PC-9 (cell line): ENCODE measurements around the gene LPCAT1. TPM values are rescaled to one million over a fixed set of nuclear protein-coding genes. Genes with fewer than 3 reads are reported as not detected.

ENCODE experiments used
- BruUV-seq: library from RNA; stranded (reverse); fragments of 400-500 nt; replicated peaks from 2 replicates; lab custom pipeline; 2021; lab: Mats Ljungman, UMichigan
- CTCF ChIA-PET: fragments of 300-600 bp; sonication (Branson Sonifier 250); formaldehyde crosslinking; loops from one replicate; lab custom pipeline; 2022; ENCODE audit warnings: antibody characterized with exemption; lab: Charles Lee
- POLR2A ChIA-PET: fragments of 300-600 bp; sonication (Branson Sonifier 250); formaldehyde crosslinking; loops from one replicate; lab custom pipeline; 2022; ENCODE audit warnings: antibody characterized with exemption; ENCODE audit not compliant: unreplicated experiment; lab: Charles Lee
- DNase-seq, 2 experiments: peaks; one replicate each; pipeline versions ENCODE4 v3.0.0 to v3.0.0-alpha.2; 2015 to 2022; ENCODE audit warnings: mixed read lengths in 1 of 2
- H2AFZ ChIP-seq: fragments of 200-600 bp; sonication (generic); 2 replicates; pipeline ENCODE4 v1.8.1; 2017; ENCODE audit warnings: antibody characterized with exemption
- H3F3A ChIP-seq: fragments of 200-600 bp; sonication (generic); 2 replicates; pipeline ENCODE4 v1.8.1; 2017; ENCODE audit warnings: antibody characterized with exemption, mild to moderate bottlenecking, low read depth; ENCODE audit not compliant: insufficient read depth
- H3K27ac ChIP-seq: fragments of 200-600 bp; sonication (generic); 2 replicates; pipeline ENCODE4 v1.6.1; 2016; ENCODE audit warnings: mixed run types
- H3K27me3 ChIP-seq: fragments of 200-600 bp; sonication (generic); 2 replicates; pipeline ENCODE4 v1.6.1; 2016; ENCODE audit warnings: low read depth, mixed run types; ENCODE audit not compliant: insufficient read depth
- H3K36me3 ChIP-seq: fragments of 200-600 bp; sonication (generic); 2 replicates; pipeline ENCODE4 v1.6.1; 2016; ENCODE audit warnings: low read depth, mixed run types
- H3K4me1 ChIP-seq: fragments of 200-600 bp; sonication (generic); replicated peaks from 2 replicates; pipeline ENCODE4 v1.6.1; 2016; ENCODE audit warnings: mixed run types; ENCODE audit not compliant: insufficient read depth
- H3K4me2 ChIP-seq: fragments of 200-600 bp; sonication (generic); 2 replicates; pipeline ENCODE4 v1.6.1; 2017; ENCODE audit warnings: mixed run types
- H3K4me3 ChIP-seq: fragments of 200-600 bp; sonication (generic); 2 replicates; pipeline ENCODE4 v1.6.1; 2016; ENCODE audit warnings: mixed run types
- H3K79me2 ChIP-seq: fragments of 200-600 bp; sonication (generic); 2 replicates; pipeline ENCODE4 v1.6.1; 2017; ENCODE audit warnings: low read depth, mixed run types
- H3K9me2 ChIP-seq: fragments of 200-600 bp; sonication (generic); 2 replicates; pipeline ENCODE4 v1.8.1; 2017; ENCODE audit warnings: mild to moderate bottlenecking; ENCODE audit not compliant: insufficient read depth
- H3K9me3 ChIP-seq: fragments of 200-600 bp; sonication (generic); 2 replicates; pipeline ENCODE4 v1.8.1; 2016; ENCODE audit warnings: low read depth; ENCODE audit not compliant: insufficient read depth
- H4K20me1 ChIP-seq: fragments of 200-600 bp; sonication (generic); 2 replicates; pipeline ENCODE4 v1.8.1; 2017; ENCODE audit not compliant: insufficient read depth
- CTCF ChIP-seq: fragments of 200-600 bp; sonication (generic); conservative IDR thresholded peaks from 2 replicates; pipeline ENCODE4 v1.6.1; 2017; ENCODE audit warnings: mixed run types, antibody characterized with exemption, mild to moderate bottlenecking, moderate library complexity
- EZH2 ChIP-seq: fragments of 200-600 bp; sonication (generic); IDR thresholded peaks from 2 replicates; pipeline ENCODE4 v1.8.0; 2017; ENCODE audit warnings: antibody characterized with exemption, low read depth
- intact Hi-C: fragments of 100-400 bp; cut with micrococcal nuclease; formaldehyde crosslinking; loops from one replicate; pipeline ENCODE4 v1.10.0; 2022; ENCODE audit not compliant: unreplicated experiment
- total RNA-seq: library from RNA; stranded (reverse); gene quantifications from 2 replicates; pipeline ENCODE4 v1.2.3, GENCODE V29; 2021

LPCAT1 gene
- total RNA-seq, 1 experiment from 2014 or later: 96.1 TPM

- H3K4me3 ChIP-seq: no peak overlapping the region
- ChIA-PET POLR2A (no interaction called here), CTCF (interaction anchor here (1.4 kb wide), 1 partner anchor 16 kb away, joined by 3 read pairs; no protein-coding TSS in a partner anchor)
Observed at GRCh38 chr5:1550287-1551076, 26.7 kb upstream of the LPCAT1 start.

GRCh38 chr5:1549475-1550030 lies 25.8 kb upstream of the LPCAT1 start:
- no peak for DNase-seq
- Histone ChIP-seq H3K4me3 (no peak overlapping the region), H3K79me2 (no peaks in the 10 kb centered on the region), H3K4me2 (no peak overlapping the region), H3F3A (peaks cover 23% of the 10 kb centered on the region), H3K9me3 (no peaks in the 10 kb centered on the region), H4K20me1 (no peaks in the 10 kb centered on the region), H3K4me1 (peaks cover 51% of the 10 kb centered on the region), H3K9me2 (no peaks in the 10 kb centered on the region), H3K36me3 (no peaks in the 10 kb centered on the region), H3K27me3 (peaks cover 10% of the 10 kb centered on the region; the same call in 1 of the 2 replicates), H2AFZ (no peak overlapping the region), H3K27ac (no peak overlapping the region)
- no peak for TF ChIP-seq EZH2
- TF ChIP-seq CTCF: no peak
- no TSS peak for BruUV-seq
- ChIA-PET CTCF (no interaction called here), POLR2A (no interaction called here)
- intact Hi-C loops: no loop called here

More at GRCh38 chr5:1550287-1551076, 26.7 kb upstream of the LPCAT1 start:
- Histone ChIP-seq H4K20me1 (no peaks in the 10 kb centered on the region), H3K36me3 (no peaks in the 10 kb centered on the region), H3F3A (peaks cover 28% of the 10 kb centered on the region), H3K27ac (no peak overlapping the region), H3K4me2 (no peak overlapping the region), H3K9me3 (no peaks in the 10 kb centered on the region), H3K27me3 (peaks cover 10% of the 10 kb centered on the region; the same call in 1 of the 2 replicates), H3K79me2 (no peaks in the 10 kb centered on the region), H2AFZ (no peak overlapping the region), H3K4me1 (peaks cover 52% of the 10 kb centered on the region), H3K9me2 (no peaks in the 10 kb centered on the region)
- DNase-seq: no peak
- intact Hi-C loops: no loop called here
- BruUV-seq: no TSS peak
- TF ChIP-seq EZH2 (no peak), CTCF (no peak)

- Histone ChIP-seq H3K4me3 (no peak overlapping the region), H3K9me2 (no peaks in the 10 kb centered on the region), H3K36me3 (no peaks in the 10 kb centered on the region), H3K27ac (no peak overlapping the region), H3K9me3 (no peaks in the 10 kb centered on the region), H3K27me3 (peaks cover 10% of the 10 kb centered on the region; the same call in 1 of the 2 replicates), H3K4me1 (peaks cover 44% of the 10 kb centered on the region), H2AFZ (no peak overlapping the region), H3K79me2 (no peaks in the 10 kb centered on the region), H4K20me1 (no peaks in the 10 kb centered on the region), H3F3A (peaks cover 23% of the 10 kb centered on the region), H3K4me2 (peak overlapping the region; percentile 37)
- no TSS peak for BruUV-seq
- intact Hi-C loops: no loop called here
- peak; percentile 21 to 51 for DNase-seq
- ChIA-PET POLR2A (no interaction called here), CTCF (no interaction called here)
- TF ChIP-seq CTCF (no peak), EZH2 (no peak)
Observed at GRCh38 chr5:1548702-1549474, 25.1 kb upstream of the LPCAT1 start.
